ENCODE results near the gene RNF187.

DNA sequence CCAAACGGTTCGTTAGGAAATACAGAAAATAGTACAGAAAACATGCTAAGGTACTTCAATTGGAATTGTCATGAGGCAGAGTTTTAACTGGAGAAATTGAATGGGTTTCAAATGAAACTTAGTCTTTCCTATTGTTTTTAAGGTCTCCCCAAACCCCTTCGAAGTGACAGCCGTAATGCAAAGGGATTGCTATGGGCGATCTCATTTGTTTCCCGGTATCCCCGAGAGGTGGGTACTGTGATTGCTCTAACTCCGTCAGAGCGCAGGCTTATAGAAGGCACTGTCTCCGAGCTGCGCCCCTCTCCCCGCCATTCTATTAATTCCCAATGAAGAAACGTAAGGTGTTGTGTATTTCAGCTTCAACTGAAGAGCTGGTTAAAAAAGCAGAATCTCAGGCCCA, 22.0 kb upstream of the RNF187 start:
- TF ChIP-seq, protein P1, sequence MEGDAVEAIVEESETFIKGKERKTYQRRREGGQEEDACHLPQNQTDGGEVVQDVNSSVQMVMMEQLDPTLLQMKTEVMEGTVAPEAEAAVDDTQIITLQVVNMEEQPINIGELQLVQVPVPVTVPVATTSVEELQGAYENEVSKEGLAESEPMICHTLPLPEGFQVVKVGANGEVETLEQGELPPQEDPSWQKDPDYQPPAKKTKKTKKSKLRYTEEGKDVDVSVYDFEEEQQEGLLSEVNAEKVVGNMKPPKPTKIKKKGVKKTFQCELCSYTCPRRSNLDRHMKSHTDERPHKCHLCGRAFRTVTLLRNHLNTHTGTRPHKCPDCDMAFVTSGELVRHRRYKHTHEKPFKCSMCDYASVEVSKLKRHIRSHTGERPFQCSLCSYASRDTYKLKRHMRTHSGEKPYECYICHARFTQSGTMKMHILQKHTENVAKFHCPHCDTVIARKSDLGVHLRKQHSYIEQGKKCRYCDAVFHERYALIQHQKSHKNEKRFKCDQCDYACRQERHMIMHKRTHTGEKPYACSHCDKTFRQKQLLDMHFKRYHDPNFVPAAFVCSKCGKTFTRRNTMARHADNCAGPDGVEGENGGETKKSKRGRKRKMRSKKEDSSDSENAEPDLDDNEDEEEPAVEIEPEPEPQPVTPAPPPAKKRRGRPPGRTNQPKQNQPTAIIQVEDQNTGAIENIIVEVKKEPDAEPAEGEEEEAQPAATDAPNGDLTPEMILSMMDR (IDR thresholded peaks at IDR 0.05) = no peak
- TF ChIP-seq TEAD4 (CRISPR knock-in tag; IDR thresholded peaks at IDR 0.05) (no peak), SP1 (CRISPR knock-in tag; conservative IDR thresholded peaks at IDR 0.05) (no peak), KAT7 (CRISPR knock-in tag; IDR thresholded peaks at IDR 0.05; ENCODE audit: borderline replicate concordance) (no peak), ELF4 (CRISPR knock-in tag; IDR thresholded peaks at IDR 0.05; ENCODE audit: low read depth) (no peak), SOX15 (CRISPR knock-in tag; IDR thresholded peaks at IDR 0.05) (no peak), JUN (CRISPR knock-in tag; IDR thresholded peaks at IDR 0.05) (no peak), ZNF121 (CRISPR knock-in tag; IDR thresholded peaks at IDR 0.05) (no peak)
- TF ChIP-seq, protein P2, sequence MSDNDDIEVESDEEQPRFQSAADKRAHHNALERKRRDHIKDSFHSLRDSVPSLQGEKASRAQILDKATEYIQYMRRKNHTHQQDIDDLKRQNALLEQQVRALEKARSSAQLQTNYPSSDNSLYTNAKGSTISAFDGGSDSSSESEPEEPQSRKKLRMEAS (CRISPR knock-in tag; IDR thresholded peaks at IDR 0.05) = no peak
- TF ChIP-seq, protein P3, sequence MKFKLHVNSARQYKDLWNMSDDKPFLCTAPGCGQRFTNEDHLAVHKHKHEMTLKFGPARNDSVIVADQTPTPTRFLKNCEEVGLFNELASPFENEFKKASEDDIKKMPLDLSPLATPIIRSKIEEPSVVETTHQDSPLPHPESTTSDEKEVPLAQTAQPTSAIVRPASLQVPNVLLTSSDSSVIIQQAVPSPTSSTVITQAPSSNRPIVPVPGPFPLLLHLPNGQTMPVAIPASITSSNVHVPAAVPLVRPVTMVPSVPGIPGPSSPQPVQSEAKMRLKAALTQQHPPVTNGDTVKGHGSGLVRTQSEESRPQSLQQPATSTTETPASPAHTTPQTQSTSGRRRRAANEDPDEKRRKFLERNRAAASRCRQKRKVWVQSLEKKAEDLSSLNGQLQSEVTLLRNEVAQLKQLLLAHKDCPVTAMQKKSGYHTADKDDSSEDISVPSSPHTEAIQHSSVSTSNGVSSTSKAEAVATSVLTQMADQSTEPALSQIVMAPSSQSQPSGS (CRISPR knock-in tag; IDR thresholded peaks at IDR 0.05; ENCODE audit: borderline replicate concordance, low read depth) = no peak
- TF ChIP-seq, protein P4, sequence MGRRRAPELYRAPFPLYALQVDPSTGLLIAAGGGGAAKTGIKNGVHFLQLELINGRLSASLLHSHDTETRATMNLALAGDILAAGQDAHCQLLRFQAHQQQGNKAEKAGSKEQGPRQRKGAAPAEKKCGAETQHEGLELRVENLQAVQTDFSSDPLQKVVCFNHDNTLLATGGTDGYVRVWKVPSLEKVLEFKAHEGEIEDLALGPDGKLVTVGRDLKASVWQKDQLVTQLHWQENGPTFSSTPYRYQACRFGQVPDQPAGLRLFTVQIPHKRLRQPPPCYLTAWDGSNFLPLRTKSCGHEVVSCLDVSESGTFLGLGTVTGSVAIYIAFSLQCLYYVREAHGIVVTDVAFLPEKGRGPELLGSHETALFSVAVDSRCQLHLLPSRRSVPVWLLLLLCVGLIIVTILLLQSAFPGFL (CRISPR knock-in tag; IDR thresholded peaks at IDR 0.05; ENCODE audit: borderline replicate concordance) = no peak
- TF ChIP-seq, protein P5, sequence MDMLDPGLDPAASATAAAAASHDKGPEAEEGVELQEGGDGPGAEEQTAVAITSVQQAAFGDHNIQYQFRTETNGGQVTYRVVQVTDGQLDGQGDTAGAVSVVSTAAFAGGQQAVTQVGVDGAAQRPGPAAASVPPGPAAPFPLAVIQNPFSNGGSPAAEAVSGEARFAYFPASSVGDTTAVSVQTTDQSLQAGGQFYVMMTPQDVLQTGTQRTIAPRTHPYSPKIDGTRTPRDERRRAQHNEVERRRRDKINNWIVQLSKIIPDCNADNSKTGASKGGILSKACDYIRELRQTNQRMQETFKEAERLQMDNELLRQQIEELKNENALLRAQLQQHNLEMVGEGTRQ (CRISPR knock-in tag; IDR thresholded peaks at IDR 0.05) = no peak

Data from WTC11 (cell line).